HEK293 (cell line): ENCODE results near the gene CNOT11.
"Not testable (repeated sequence)": the region's sequence is repeated elsewhere in the genome, so short reads cannot be mapped to it uniquely, and the experiment has no call there.

Experiments
- TCF7L2 ChIP-seq: IDR thresholded peaks from 2 replicates; pipeline ENCODE4 v1.6.1; 2011; ENCODE audit warnings: low read depth, mild to moderate bottlenecking, inconsistent platforms, low read length, moderate library complexity, borderline replicate concordance
- ZBTB21 ChIP-seq: fragments of 450-650 bp; formaldehyde crosslinking; IDR thresholded peaks from 2 replicates; pipeline ENCODE4 v1.5.1; 2017; ENCODE audit warnings: missing biosample characterization, missing genetic modification characterization
- ZNF184 ChIP-seq: fragments of 450-650 bp; IDR thresholded peaks from 2 replicates; pipeline ENCODE4 v1.5.1; 2018; ENCODE audit warnings: missing biosample characterization, mild to moderate bottlenecking, missing genetic modification characterization
- ZNF404 ChIP-seq: fragments of 450-650 bp; formaldehyde crosslinking; IDR thresholded peaks from 2 replicates; pipeline ENCODE4 v1.5.1; 2017; ENCODE audit warnings: missing biosample characterization, missing genetic modification characterization
- ZNF571 ChIP-seq: fragments of 450-650 bp; formaldehyde crosslinking; IDR thresholded peaks from 2 replicates; pipeline ENCODE4 v1.5.0; 2017; ENCODE audit warnings: missing biosample characterization, missing genetic modification characterization
- ZNF600 ChIP-seq: fragments of 450-650 bp; formaldehyde crosslinking; IDR thresholded peaks from 2 replicates; pipeline ENCODE4 v1.5.1; 2016; ENCODE audit warnings: missing biosample characterization, missing genetic modification characterization
- ZNF621 ChIP-seq: fragments of 450-650 bp; formaldehyde crosslinking; IDR thresholded peaks from 2 replicates; pipeline ENCODE4 v1.5.1; 2017; ENCODE audit warnings: missing biosample characterization, missing genetic modification characterization
- TF ChIP-seq, protein P1 (sequence below): fragments of 450-650 bp; formaldehyde crosslinking; IDR thresholded peaks from 2 replicates; pipeline ENCODE4 v1.5.1; 2016; ENCODE audit warnings: missing biosample characterization, missing genetic modification characterization
- TF ChIP-seq, protein P2 (sequence below): fragments of 450-650 bp; formaldehyde crosslinking; IDR thresholded peaks from 2 replicates; pipeline ENCODE4 v1.5.1; 2017; ENCODE audit warnings: missing biosample characterization, missing genetic modification characterization
- TF ChIP-seq, protein P3 (sequence below): fragments of 450-650 bp; formaldehyde crosslinking; IDR thresholded peaks from 2 replicates; pipeline ENCODE4 v1.5.0; 2017; ENCODE audit warnings: missing biosample characterization, missing genetic modification characterization, borderline replicate concordance
- TF ChIP-seq, protein P4 (sequence below): fragments of 450-650 bp; formaldehyde crosslinking; conservative IDR thresholded peaks from 2 replicates; pipeline ENCODE4 v1.5.1; 2016; ENCODE audit warnings: low read depth, missing biosample characterization, missing genetic modification characterization

DNA sequence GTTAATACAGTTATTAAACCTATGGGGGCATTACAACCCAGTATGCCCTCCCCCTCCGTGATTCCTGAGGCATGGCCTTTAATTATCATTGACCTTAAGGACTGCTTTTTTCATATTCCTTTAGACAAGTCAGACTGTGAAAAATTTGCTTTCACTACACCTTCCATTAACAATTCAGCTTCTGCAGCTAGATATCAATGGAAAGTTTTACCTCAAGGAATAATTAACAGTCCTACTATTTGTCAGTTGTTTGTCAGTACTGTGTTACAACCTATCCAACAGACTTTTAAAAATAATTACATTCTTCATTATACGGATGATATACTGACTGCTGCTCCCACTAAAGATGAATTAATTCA lies 12.9 kb upstream of the CNOT11 start:
- not testable (repeated sequence) for TF ChIP-seq ZNF571 (tag by site-specific recombination); TCF7L2; ZNF184 (tag by site-specific recombination); ZBTB21 (tag by site-specific recombination); ZNF600 (tag by site-specific recombination); ZNF404 (tag by site-specific recombination); ZNF621
- TF ChIP-seq, protein P1, sequence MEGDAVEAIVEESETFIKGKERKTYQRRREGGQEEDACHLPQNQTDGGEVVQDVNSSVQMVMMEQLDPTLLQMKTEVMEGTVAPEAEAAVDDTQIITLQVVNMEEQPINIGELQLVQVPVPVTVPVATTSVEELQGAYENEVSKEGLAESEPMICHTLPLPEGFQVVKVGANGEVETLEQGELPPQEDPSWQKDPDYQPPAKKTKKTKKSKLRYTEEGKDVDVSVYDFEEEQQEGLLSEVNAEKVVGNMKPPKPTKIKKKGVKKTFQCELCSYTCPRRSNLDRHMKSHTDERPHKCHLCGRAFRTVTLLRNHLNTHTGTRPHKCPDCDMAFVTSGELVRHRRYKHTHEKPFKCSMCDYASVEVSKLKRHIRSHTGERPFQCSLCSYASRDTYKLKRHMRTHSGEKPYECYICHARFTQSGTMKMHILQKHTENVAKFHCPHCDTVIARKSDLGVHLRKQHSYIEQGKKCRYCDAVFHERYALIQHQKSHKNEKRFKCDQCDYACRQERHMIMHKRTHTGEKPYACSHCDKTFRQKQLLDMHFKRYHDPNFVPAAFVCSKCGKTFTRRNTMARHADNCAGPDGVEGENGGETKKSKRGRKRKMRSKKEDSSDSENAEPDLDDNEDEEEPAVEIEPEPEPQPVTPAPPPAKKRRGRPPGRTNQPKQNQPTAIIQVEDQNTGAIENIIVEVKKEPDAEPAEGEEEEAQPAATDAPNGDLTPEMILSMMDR (tag by site-specific recombination), result not testable (repeated sequence)
- TF ChIP-seq, protein P2, sequence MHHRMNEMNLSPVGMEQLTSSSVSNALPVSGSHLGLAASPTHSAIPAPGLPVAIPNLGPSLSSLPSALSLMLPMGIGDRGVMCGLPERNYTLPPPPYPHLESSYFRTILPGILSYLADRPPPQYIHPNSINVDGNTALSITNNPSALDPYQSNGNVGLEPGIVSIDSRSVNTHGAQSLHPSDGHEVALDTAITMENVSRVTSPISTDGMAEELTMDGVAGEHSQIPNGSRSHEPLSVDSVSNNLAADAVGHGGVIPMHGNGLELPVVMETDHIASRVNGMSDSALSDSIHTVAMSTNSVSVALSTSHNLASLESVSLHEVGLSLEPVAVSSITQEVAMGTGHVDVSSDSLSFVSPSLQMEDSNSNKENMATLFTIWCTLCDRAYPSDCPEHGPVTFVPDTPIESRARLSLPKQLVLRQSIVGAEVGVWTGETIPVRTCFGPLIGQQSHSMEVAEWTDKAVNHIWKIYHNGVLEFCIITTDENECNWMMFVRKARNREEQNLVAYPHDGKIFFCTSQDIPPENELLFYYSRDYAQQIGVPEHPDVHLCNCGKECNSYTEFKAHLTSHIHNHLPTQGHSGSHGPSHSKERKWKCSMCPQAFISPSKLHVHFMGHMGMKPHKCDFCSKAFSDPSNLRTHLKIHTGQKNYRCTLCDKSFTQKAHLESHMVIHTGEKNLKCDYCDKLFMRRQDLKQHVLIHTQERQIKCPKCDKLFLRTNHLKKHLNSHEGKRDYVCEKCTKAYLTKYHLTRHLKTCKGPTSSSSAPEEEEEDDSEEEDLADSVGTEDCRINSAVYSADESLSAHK (tag by site-specific recombination), result not testable (repeated sequence)
- TF ChIP-seq, protein P3, sequence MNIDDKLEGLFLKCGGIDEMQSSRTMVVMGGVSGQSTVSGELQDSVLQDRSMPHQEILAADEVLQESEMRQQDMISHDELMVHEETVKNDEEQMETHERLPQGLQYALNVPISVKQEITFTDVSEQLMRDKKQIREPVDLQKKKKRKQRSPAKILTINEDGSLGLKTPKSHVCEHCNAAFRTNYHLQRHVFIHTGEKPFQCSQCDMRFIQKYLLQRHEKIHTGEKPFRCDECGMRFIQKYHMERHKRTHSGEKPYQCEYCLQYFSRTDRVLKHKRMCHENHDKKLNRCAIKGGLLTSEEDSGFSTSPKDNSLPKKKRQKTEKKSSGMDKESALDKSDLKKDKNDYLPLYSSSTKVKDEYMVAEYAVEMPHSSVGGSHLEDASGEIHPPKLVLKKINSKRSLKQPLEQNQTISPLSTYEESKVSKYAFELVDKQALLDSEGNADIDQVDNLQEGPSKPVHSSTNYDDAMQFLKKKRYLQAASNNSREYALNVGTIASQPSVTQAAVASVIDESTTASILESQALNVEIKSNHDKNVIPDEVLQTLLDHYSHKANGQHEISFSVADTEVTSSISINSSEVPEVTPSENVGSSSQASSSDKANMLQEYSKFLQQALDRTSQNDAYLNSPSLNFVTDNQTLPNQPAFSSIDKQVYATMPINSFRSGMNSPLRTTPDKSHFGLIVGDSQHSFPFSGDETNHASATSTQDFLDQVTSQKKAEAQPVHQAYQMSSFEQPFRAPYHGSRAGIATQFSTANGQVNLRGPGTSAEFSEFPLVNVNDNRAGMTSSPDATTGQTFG, result not testable (repeated sequence)
- TF ChIP-seq, protein P4, sequence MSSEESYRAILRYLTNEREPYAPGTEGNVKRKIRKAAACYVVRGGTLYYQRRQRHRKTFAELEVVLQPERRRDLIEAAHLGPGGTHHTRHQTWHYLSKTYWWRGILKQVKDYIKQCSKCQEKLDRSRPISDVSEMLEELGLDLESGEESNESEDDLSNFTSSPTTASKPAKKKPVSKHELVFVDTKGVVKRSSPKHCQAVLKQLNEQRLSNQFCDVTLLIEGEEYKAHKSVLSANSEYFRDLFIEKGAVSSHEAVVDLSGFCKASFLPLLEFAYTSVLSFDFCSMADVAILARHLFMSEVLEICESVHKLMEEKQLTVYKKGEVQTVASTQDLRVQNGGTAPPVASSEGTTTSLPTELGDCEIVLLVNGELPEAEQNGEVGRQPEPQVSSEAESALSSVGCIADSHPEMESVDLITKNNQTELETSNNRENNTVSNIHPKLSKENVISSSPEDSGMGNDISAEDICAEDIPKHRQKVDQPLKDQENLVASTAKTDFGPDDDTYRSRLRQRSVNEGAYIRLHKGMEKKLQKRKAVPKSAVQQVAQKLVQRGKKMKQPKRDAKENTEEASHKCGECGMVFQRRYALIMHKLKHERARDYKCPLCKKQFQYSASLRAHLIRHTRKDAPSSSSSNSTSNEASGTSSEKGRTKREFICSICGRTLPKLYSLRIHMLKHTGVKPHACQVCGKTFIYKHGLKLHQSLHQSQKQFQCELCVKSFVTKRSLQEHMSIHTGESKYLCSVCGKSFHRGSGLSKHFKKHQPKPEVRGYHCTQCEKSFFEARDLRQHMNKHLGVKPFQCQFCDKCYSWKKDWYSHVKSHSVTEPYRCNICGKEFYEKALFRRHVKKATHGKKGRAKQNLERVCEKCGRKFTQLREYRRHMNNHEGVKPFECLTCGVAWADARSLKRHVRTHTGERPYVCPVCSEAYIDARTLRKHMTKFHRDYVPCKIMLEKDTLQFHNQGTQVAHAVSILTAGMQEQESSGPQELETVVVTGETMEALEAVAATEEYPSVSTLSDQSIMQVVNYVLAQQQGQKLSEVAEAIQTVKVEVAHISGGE, result not testable (repeated sequence)
